Femur (tissue), 1 donor: Measurements from ENCODE around the gene CAMTA1.
A peak's percentile ranks its signal among the peaks of the same experiment; 100 is the strongest.

ENCODE experiments used
- DNase-seq: peaks from one replicate; pipeline ENCODE4 v3.0.0-alpha.2; 2017

CAMTA1 gene

GRCh38 chr1:7360526-7360925, 575.3 kb downstream of the CAMTA1 start:
- DNase-seq: no peak

GRCh38 chr1:7362947-7363346, 577.7 kb downstream of the CAMTA1 start:
- no peak for DNase-seq

- DNase-seq: no peak
Measured at GRCh38 chr1:7363450-7363849, 578.2 kb downstream of the CAMTA1 start.

- no peak for DNase-seq
Measured at GRCh38 chr1:7365706-7366105, 580.5 kb downstream of the CAMTA1 start.

- DNase-seq: no peak
Measured at GRCh38 chr1:7366286-7366954, 581.2 kb downstream of the CAMTA1 start.

GRCh38 chr1:7366955-7367665, 581.9 kb downstream of the CAMTA1 start:
- no peak for DNase-seq

- DNase-seq: no peak
Measured at GRCh38 chr1:7369866-7370265, 584.6 kb downstream of the CAMTA1 start.

- DNase-seq: peak; percentile 4
Measured at GRCh38 chr1:7371926-7372325, 586.7 kb downstream of the CAMTA1 start.

- DNase-seq: peak; percentile 6
Measured at GRCh38 chr1:7372477-7373120, 587.3 kb downstream of the CAMTA1 start.

GRCh38 chr1:7373251-7373650, 588.0 kb downstream of the CAMTA1 start:
- peak; percentile 5 for DNase-seq

- DNase-seq: peak; percentile 51
Measured at GRCh38 chr1:7373876-7374562, 588.8 kb downstream of the CAMTA1 start.

- DNase-seq: peak; percentile 11
Measured at GRCh38 chr1:7374563-7375160, 589.4 kb downstream of the CAMTA1 start.

GRCh38 chr1:7375329-7375728, 590.1 kb downstream of the CAMTA1 start:
- peak; percentile 10 for DNase-seq

- DNase-seq: peak; percentile 8
Measured at GRCh38 chr1:7375781-7376660, 590.8 kb downstream of the CAMTA1 start.

- DNase-seq: no peak
Measured at GRCh38 chr1:7376676-7377075, 591.4 kb downstream of the CAMTA1 start.

- DNase-seq: peak; percentile 14
Measured at GRCh38 chr1:7378346-7379130, 593.3 kb downstream of the CAMTA1 start.

GRCh38 chr1:7379441-7379971, 594.3 kb downstream of the CAMTA1 start:
- peak; percentile 54 for DNase-seq

- DNase-seq: peak; percentile 5
Measured at GRCh38 chr1:7380068-7380467, 594.8 kb downstream of the CAMTA1 start.

GRCh38 chr1:7380712-7381111, 595.5 kb downstream of the CAMTA1 start:
- DNase-seq: no peak

GRCh38 chr1:7381729-7382128, 596.5 kb downstream of the CAMTA1 start:
- DNase-seq: peak; percentile 3

GRCh38 chr1:7382971-7383370, 597.7 kb downstream of the CAMTA1 start:
- no peak for DNase-seq
